Endodermal cell (in vitro differentiated cells): ENCODE data around the gene MMS19. TPM values are rescaled to one million over a fixed set of nuclear protein-coding genes. Genes with fewer than 3 reads are reported as not detected.

Experiments
- DNase-seq: peaks from one replicate; pipeline ENCODE4 v3.0.0-alpha.2; 2017
- H3K27ac ChIP-seq: 2 replicates; pipeline ENCODE4 v1.5.1; 2013; ENCODE audit warnings: mild to moderate bottlenecking, low read depth, low read length, moderate library complexity
- H3K27me3 ChIP-seq: 2 replicates; pipeline ENCODE4 v1.6.1; 2013; ENCODE audit warnings: mild to moderate bottlenecking, low read length, moderate library complexity; ENCODE audit not compliant: insufficient read depth, control insufficient read depth, poor library complexity, severe bottlenecking
- H3K36me3 ChIP-seq: 2 replicates; pipeline ENCODE4 v1.7.0; 2013; ENCODE audit warnings: mild to moderate bottlenecking, low read length, moderate library complexity; ENCODE audit not compliant: control insufficient read depth, insufficient read depth
- H3K4me1 ChIP-seq: one replicate; pipeline ENCODE4 v1.7.0; 2013; ENCODE audit warnings: low read length; ENCODE audit not compliant: control insufficient read depth, insufficient read depth
- H3K4me3 ChIP-seq: 2 replicates; pipeline ENCODE4 v1.5.1; 2013; ENCODE audit warnings: mild to moderate bottlenecking, low read length, moderate library complexity
- H3K9ac ChIP-seq: 2 replicates; pipeline ENCODE4 v1.6.1; 2013; ENCODE audit warnings: mild to moderate bottlenecking, low read length, moderate library complexity; ENCODE audit not compliant: poor library complexity, severe bottlenecking; ENCODE audit errors: extremely low read depth
- H3K9me3 ChIP-seq: 2 replicates; pipeline ENCODE4 v1.6.1; 2013; ENCODE audit warnings: mild to moderate bottlenecking, low read length, moderate library complexity; ENCODE audit not compliant: control insufficient read depth
- H3K27ac Mint-ChIP-seq: 2 replicates; pipeline ENCODE4 v1.8.0; 2020; ENCODE audit warnings: mixed read lengths
- H3K27me3 Mint-ChIP-seq: 2 replicates; pipeline ENCODE4 v1.8.0; 2021; ENCODE audit warnings: mild to moderate bottlenecking, mixed read lengths; ENCODE audit not compliant: insufficient read depth
- H3K36me3 Mint-ChIP-seq: 2 replicates; pipeline ENCODE4 v1.8.0; 2020; ENCODE audit warnings: low read depth, mixed read lengths
- H3K4me1 Mint-ChIP-seq: 2 replicates; pipeline ENCODE4 v1.8.0; 2020; ENCODE audit warnings: mixed read lengths
- H3K4me3 Mint-ChIP-seq: 2 replicates; pipeline ENCODE4 v1.8.0; 2020; ENCODE audit warnings: mild to moderate bottlenecking, moderate library complexity, mixed read lengths
- H3K9me3 Mint-ChIP-seq: 2 replicates; pipeline ENCODE4 v1.8.0; 2020; ENCODE audit warnings: mild to moderate bottlenecking, mixed read lengths
- WGBS, 2 experiments: methylation state at CpG; one replicate each; pipeline versions ENCODE4 v1.1.5 to v1.1.7; 2013; ENCODE audit warnings: missing lambda C conversion rate in 2 of 2, mixed read lengths in 1 of 2; ENCODE audit not compliant: insufficient coverage in 1 of 2, insufficient read length in 1 of 2; 5-methylcytosine and 5-hydroxymethylcytosine counted together
- total RNA-seq, 2 donors: library from RNA; stranded (reverse); fragmentation: NEBNext Ultra II Directional in 1 of 2; extraction: Animal tissue kit (Norgen Biotek cat#: 25700) in 1 of 2; gene quantifications; 2 replicates in 1 of 2; 3 replicates in 1 of 2; pipeline ENCODE4 v1.2.1, GENCODE V29; 2021
- TF ChIP-seq, protein P1 (sequence below): fragments of 200-600 bp; sonication (generic); conservative IDR thresholded peaks from 2 replicates; pipeline ENCODE4 v1.5.0; 2021; ENCODE audit warnings: antibody characterized with exemption, mild to moderate bottlenecking

The MMS19 gene
- total RNA-seq, 2 donors from 2014 or later: 84.2 to 98.8 TPM

DNA sequence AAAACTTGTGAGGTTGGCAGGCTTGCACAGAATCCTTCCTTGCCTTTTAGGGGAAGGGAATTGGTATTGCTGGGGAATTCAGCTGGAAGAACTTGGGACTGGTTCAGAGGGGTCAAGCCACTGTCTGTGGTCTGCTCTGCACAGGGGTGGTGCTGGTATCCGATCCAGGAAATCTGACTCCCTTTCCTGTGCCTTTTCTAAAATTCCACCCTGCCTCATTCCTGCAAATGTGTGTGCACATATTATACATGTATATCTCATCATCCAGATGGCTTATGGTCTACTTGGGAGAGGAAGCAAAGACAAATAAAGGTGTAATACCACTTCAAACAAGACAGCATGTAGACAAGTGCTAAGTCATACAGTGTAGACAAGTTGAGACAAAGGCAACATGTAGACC, 14.8 kb upstream of the MMS19 start:
- peaks cover 15% of the 10 kb centered on the region for H3K4me1 Mint-ChIP-seq
- H3K9me3 Mint-ChIP-seq: no peaks in the 10 kb centered on the region
- Histone ChIP-seq H3K36me3 (no peaks in the 10 kb centered on the region), H3K9me3 (no peaks in the 10 kb centered on the region), H3K4me3 (no peak overlapping the region), H3K9ac (no peak overlapping the region), H3K27ac (no peak overlapping the region), H3K4me1 (peaks cover 7% of the 10 kb centered on the region), H3K27me3 (no peaks in the 10 kb centered on the region)
- H3K27ac Mint-ChIP-seq: no peak overlapping the region
- WGBS, 2 experiments: 100% methylated on average over 1 of the region's 1 CpG; no CpG with 5 or more reads in 1 of the 2 experiments
- TF ChIP-seq, protein P1, sequence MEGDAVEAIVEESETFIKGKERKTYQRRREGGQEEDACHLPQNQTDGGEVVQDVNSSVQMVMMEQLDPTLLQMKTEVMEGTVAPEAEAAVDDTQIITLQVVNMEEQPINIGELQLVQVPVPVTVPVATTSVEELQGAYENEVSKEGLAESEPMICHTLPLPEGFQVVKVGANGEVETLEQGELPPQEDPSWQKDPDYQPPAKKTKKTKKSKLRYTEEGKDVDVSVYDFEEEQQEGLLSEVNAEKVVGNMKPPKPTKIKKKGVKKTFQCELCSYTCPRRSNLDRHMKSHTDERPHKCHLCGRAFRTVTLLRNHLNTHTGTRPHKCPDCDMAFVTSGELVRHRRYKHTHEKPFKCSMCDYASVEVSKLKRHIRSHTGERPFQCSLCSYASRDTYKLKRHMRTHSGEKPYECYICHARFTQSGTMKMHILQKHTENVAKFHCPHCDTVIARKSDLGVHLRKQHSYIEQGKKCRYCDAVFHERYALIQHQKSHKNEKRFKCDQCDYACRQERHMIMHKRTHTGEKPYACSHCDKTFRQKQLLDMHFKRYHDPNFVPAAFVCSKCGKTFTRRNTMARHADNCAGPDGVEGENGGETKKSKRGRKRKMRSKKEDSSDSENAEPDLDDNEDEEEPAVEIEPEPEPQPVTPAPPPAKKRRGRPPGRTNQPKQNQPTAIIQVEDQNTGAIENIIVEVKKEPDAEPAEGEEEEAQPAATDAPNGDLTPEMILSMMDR: no peak
- H3K4me3 Mint-ChIP-seq: no peak overlapping the region
- no peak for DNase-seq
- no peaks in the 10 kb centered on the region for H3K27me3 Mint-ChIP-seq
- H3K36me3 Mint-ChIP-seq: no peaks in the 10 kb centered on the region

DNA sequence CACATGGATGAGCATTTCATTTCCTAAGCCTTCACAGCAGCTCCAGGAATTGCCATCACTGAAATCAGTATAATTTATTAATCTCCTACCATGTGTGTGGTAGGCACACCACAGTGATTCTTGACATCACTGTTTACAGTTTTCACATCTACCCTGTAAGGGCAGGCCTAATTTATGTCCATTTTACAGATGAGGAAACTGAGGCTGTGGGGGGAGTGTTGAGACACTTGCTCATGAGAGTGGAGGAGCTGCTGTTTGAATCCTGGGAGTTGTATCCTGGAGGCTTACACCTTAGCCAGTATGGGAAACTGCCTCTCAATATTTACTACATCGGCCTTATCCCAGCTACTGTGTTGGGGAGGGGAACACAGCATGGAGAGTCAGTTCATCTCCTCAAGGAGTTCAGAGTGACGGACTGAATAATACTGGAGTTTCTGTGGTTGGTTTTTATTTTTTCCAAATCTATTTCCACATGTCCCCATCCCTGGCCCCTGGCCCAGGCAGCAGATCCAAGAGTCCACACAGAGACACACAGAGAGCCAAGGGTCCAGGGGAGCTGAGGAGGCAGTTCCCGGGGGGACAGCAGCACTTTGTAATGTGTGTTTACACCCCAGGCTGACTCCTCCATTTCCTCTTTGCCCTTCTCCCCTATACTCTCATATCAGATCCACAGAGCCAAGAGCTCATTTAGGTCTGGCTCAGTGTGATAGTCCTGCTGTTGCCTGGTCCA, 13.7 kb upstream of the MMS19 start:
- Mint-ChIP-seq H3K36me3 (no peaks in the 10 kb centered on the region), H3K4me3 (no peak overlapping the region), H3K4me1 (peaks cover 16% of the 10 kb centered on the region), H3K9me3 (no peaks in the 10 kb centered on the region), H3K27ac (no peak overlapping the region), H3K27me3 (no peaks in the 10 kb centered on the region)
- DNase-seq: no peak
- H3K27ac ChIP-seq: no peak overlapping the region
- no peak overlapping the region for H3K4me3 ChIP-seq
- no peaks in the 10 kb centered on the region for H3K27me3 ChIP-seq
- TF ChIP-seq, protein P1: no peak
- peaks cover 7% of the 10 kb centered on the region for H3K4me1 ChIP-seq
- no peak overlapping the region for H3K9ac ChIP-seq
- H3K9me3 ChIP-seq: no peaks in the 10 kb centered on the region
- WGBS, 2 experiments: 80 to 88% methylated on average over 1 to 2 of the region's 3 CpGs
- no peaks in the 10 kb centered on the region for H3K36me3 ChIP-seq

DNA sequence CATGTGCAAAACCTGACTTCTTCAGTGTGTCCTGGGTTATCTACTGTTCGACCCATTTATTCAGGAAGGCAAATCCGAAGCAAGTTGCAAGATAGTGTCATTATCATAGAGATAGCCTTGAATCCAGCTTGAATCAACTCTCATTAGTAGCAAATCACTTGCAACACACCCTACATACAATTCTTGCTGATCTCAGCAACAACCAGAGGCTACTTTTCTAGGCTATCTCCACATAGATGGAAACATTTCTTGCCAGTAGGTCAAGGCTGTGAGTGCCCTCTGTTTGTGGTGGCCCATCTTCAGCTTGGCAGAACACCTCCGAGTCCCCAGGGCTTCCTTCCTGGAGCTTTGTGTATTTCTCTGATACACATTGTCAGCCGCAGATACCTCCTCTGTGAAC, 12.5 kb upstream of the MMS19 start:
- TF ChIP-seq, protein P1: no peak
- H3K36me3 ChIP-seq: no peaks in the 10 kb centered on the region

More for the DNA sequence above, 12.5 kb upstream of the MMS19 start:
- H3K27ac ChIP-seq: no peak overlapping the region
- no peak overlapping the region for H3K9ac ChIP-seq
- no peaks in the 10 kb centered on the region for H3K27me3 Mint-ChIP-seq
- H3K36me3 Mint-ChIP-seq: no peaks in the 10 kb centered on the region
- no peaks in the 10 kb centered on the region for H3K27me3 ChIP-seq
- H3K4me3 Mint-ChIP-seq: no peak overlapping the region
- H3K27ac Mint-ChIP-seq: no peak overlapping the region
- peaks cover 17% of the 10 kb centered on the region for H3K4me1 Mint-ChIP-seq
- WGBS, 2 experiments: 86 to 100% methylated on average over 4 of the region's 4 CpGs
- no peak for DNase-seq
- H3K9me3 ChIP-seq: no peaks in the 10 kb centered on the region
- no peaks in the 10 kb centered on the region for H3K9me3 Mint-ChIP-seq
- peaks cover 7% of the 10 kb centered on the region for H3K4me1 ChIP-seq
- H3K4me3 ChIP-seq: no peak overlapping the region
